Cerebellar cortex (tissue), 1 donor: ENCODE results near the gene B9D1.
"Not testable (repeated sequence)": the region's sequence is repeated elsewhere in the genome, so short reads cannot be mapped to it uniquely, and the experiment has no call there.

Experiments used
- DNase-seq: peaks from one replicate; pipeline ENCODE4 v3.0.0-alpha.2; 2015; ENCODE audit warnings: low spot score

B9D1 gene

DNA sequence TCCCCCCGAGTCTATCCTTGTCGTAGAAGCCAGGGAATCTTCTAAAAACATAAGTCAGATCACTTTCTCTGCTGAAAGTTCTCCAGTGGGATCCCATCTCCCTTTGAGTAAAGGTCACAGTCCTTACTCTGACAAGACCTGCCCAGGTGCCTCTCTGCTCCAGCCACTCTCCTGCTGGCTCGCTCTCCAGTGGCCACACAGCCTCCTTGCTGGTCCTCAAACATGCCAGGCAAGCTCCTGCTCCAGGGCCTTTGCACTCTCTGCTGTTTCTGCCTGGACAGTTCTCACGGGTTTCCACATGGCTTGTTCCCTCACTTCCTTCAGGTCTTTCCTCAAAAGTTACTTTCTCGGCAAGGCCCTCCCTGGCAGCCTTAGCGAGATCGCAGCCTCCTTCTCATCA lies 3.4 kb downstream of the B9D1 start:
- no peak for DNase-seq

DNA sequence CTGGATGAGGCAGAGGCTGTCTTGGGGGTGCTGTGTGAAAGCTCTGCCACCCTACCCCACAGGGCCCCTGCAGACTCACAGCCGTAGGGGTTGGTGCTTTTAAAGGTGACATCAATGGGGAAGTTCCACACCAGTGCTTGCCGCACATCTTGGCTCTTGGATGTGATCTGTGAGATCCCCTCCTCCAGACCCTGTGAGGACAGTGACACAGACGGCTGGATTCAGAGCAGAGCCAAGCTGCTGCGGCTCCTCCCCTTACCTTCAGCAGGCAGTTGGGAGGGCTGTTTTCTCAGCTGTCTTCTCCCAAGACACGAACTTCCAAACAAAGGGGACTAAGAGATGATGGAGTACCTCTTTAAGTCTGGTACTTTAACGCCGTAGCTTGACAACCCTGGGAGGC lies 4.8 kb downstream of the B9D1 start:
- no peak for DNase-seq

DNA sequence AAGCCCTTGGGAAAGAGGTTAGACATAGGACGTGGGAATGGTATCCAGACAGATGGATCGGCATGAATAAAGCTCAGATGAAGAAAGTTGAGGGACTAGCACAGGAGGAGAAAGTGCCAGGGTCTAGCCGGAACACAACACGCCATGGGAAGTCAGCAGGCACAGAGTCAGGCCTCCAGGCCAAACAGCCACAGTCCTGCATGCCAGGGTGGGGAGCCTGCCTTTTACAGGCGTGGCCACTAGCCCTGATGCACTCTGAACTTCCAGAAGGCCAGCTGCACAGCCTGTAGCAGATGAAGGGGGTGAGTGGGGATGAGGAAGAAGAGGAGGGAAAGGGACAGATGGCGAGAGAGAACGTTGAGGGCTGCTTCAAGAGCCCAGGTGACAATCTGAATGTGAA lies 5.2 kb downstream of the B9D1 start:
- no peak for DNase-seq

DNA sequence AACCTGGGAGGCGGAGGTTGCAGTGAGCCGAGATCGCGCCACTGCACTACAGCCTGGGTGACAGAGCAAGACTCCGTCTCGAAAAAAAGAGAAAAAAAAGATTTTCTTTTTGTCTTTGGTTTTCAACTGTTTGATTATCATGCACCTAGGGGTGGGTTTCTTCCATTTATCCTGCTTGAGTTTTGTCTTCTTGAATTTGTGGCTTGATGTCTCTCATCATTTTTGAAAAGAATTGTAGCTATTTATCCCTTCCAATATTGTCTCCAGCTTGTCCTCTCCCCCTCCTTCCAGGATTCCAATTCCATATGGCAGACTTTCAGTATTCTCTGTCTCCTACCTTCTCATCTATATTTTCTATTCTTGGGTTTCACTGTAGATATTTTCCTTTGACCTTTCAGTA lies 7.8 kb downstream of the B9D1 start:
- DNase-seq, result no peak

DNA sequence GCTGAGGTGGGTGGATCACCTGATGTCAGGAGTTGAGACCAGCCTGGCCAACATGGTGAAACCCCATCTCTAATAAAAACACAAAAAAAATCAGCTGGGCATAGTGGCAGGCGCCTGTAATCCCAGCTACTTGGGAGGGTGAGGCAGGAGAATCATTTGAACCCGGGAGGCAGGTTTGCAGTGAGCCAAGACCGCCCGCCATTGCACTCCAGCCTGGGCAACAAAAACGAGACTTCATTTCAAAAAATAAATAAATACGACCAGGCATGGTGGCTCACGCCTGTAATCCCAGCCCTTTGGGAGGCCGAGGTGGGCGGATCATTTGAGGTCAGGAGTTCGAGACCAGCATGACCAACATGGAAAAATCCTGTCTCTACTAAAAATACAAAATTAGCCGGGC lies 9.1 kb downstream of the B9D1 start:
- DNase-seq, result not testable (repeated sequence)

DNA sequence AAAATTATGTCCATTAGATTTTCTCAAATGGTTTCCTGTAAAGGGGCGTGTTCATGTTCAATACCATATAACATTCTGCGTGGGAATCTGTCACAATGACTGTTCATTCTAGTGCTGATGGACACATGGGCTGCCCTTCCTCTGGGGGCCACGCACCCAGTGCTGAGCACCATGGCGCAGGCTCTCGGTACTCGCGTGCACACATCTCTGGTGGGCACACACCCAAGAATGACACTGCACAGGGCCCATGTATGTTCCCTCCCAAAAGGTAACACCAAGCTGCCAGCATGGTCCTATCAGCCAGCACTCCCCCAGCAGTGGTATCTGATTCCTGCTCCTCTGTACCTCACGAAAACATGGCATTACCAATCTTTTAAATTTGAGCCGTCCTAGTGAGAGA lies 13.7 kb downstream of the B9D1 start:
- no peak for DNase-seq

DNA sequence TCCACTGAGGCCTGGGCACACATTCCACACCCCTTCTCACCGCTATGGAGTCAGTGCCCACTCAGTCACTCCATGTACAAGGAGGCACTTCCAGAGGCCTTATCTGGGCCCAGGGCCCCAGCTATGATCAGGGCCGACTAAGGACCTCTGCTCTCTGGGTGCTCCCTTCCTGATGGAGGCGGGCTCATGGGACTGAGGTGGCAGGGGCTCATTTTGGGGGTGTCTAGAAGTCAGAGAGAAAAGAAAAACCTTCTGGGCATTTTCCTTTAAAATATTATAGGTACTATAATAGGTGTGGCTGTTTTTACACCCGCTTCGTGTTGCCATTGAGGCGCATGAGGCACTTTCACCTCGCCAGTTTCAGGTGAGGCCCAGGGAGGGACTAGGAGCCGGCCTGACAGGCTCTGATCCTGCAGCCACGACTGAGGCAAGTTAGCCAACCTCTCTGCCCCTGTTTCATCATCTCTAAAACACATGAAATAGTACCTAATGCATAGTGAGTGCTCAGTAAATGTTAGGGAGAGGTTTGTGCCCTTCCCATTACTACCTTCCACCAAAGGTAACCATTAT lies 14.4 kb downstream of the B9D1 start:
- DNase-seq, result no peak

DNA sequence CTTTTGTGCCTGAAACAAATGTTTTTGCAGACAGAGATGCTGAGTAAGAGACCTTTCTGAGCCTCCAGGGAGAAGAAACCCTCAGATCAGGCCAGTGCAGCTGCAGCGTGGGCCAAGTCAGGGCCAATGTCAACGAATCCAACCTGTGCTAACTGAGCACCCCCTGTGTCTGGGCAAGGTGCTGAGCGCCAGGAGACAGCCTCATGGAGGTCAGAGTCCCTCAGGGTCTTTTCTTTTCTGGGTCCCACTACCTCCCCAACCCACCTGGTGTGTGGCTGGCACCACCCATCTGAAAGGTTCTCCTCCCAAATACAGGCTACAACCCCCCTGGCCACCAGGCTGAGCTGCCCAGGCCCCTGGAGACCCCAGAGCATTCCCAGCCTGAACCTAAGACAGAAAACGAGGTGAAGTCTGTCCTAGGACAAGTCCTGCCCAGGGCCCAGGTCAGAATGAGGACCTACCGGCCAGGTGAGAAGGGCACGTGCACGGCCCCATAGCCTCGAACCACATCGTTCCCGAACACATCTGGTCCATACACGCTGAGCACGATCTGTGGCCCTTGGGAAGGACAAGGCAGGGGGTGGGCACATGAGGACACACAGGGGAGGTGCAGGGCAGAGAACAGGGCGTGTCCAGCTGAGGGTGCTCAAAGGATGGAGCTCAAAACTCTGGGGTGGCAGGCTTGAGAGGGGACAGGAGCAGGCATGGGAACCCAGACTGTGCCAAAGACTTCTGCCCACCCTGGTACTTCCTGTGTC lies 15.0 kb downstream of the B9D1 start:
- no peak for DNase-seq

DNA sequence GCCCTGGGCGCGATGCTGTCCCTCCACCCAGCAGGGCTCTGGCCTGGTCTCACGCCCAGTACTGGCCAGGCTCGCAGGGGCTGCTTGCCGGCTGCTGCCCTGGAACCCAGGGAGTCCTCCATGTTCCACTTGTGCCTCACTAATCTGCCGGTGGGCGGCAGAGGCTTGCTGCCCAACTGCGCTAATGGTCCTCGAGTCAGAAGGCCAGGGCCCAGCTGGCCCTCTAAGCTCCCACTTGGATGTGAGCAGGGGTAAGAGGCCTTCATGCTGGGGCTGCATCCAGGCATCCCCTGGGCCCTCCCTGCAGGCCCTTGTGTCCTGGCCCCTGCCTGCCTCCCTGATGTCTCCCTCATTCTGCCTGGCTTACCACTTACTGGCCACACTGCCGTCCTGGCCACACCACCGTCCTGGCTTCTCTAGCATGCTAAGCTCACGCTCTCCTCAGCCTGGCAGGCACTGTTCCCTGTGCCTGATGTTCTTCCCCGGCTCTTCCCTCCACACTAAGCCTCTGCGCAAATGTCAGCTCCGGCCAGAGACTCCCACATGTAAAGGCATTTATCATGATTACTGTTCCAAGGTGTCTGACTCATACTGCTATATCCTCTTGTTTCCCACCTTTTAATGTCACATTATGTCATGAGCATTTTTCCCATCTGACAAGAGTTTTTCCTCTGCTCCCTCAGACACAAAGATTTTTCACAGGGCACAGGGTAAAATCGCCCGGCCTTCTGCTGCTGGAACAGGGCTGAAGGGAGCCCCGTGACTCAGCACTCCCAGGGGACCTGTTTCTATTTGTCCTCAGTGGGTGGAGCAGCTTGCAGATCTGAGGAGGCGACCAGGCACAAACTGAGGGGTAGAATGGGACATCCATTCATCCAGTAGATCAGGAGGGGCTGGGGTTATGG lies 15.9 kb downstream of the B9D1 start:
- DNase-seq, result peak; percentile 59

DNA sequence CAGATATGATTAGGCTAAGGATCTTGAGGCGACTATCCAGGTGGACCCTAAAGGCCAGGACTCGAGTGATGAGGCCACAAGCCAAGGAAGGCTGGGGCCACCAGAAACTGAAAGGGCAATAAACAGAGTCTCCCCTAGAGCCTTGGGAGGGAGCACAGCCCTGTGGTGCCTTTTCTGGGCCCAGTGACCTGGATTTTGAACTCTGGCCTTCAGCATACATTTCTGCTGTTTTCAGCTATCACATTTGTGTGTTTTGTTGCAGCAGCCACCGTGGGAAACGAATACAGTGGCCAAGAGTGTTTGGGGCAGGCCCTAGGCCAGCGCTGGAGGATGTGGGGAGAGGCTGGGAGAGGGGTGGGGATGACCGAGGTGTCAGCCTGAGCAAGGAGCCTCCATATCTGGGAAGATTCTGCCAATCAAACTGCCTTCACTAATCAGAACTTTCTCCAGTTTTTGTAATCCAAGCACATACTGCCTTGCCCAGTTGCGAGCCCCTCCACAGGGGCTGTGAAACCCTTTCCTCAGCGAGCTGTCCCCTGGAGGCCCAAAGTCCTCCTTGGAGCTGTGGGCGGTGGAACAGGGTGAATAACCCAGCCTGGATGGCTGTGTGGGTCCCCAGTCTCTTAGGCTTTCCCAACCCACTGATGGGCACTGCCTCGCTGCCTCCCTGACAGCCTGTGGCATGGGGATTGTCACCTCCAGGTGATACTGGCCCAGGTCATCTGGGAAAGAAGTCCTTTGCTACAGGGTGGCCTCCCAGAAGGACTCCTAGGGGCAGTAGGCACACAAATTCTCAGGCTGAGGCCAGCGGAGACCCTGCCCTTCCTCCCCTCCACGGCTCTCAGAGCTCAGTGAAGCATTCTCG lies 16.8 kb downstream of the B9D1 start:
- DNase-seq, result no peak

DNA sequence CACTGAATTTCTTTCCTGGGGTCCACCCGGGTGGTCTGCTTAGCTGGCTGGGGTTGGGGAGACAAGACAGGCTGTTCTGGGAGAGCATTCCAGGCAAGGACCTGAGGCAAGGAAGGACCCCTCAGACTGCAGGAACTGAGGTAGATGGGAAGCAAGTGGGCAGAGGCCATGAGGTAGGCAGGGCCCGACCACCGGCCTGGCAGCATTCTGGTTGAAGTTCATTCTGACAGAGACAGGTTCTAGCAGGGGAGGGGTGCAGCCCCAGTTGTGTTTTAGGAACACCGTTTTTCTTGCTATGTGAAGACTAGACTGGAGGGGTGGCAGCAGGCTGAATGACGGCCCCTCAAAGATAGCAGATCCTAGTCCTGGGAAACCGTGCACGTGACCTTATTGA lies 17.5 kb downstream of the B9D1 start:
- no peak for DNase-seq

DNA sequence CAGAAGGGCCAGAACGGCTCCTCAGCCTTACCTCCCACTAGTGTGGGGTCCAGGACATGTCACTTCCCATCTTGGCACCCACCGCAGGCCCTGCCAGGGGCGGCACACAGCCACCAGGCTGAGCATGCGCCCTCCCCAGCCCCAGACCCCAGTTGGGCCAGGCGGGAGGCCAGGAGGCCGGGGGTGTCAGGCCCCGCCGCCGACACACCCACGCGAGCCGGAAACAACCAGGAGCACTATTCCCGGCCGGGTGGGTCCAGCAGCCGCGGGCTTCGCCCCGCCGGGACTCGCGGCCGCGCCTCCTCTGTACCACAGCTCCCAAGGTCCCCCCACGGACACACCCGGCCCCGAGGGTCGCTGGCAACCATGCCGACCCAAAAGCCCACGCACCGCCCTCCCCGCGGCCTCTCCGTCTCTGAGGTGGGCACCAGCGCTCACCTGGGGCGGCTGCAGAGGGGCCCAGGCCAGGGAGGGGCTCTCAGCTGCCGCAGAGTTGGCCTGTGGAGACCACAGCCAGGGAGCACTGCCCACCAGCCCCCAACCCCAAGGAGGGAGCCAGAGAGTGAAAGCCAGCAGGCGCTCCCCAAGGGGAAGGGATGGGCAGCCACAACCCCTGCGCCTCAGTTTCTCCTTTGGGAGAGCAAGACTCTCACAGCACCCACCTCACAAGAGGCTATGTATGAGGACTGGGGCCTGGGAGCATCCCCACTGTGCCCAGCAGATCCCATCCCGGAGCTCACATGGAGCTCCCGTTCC lies 18.0 kb downstream of the B9D1 start:
- no peak for DNase-seq

DNA sequence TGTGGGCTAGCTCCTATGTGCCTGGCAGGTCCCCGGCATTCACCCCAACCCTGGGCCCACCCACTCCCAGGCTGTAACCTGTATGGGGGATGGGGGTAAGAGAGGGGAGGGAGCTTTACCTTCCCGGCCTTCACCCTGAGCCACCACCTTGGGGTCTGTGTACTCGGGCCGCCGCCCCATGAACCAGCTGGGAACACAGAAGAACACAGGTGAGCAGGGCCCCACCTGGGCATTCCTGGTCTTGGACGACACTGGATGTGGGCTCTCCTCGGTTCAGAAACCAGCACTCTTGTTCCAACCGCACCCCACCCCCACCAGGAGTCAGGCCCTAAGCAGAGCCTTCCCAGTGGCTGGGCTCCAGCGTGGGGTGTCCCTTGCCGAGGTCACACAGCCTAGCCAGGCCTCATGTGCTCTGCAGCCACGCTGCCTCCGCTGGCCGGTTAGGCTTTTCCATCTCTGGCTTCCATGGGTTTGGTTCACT lies 18.8 kb downstream of the B9D1 start:
- DNase-seq, result no peak

DNA sequence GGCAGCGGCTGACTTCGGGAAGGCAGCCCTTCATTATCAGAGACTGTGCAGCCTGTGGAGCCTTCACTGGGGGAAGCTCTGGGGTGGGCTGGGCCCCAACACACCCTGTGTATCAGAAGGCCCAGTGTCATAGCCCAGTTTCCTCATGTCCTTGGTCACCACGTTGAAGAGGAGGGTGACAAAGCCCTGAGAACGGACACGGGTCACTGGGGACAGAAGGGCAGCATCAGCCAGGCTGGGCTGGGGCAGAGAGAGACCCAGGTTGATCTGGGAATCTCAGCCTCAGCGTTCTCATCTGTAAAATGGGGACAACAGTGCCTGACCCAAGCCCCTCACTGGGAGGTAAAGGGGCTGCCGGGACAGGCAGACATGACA lies 19.3 kb downstream of the B9D1 start:
- DNase-seq, result no peak

DNA sequence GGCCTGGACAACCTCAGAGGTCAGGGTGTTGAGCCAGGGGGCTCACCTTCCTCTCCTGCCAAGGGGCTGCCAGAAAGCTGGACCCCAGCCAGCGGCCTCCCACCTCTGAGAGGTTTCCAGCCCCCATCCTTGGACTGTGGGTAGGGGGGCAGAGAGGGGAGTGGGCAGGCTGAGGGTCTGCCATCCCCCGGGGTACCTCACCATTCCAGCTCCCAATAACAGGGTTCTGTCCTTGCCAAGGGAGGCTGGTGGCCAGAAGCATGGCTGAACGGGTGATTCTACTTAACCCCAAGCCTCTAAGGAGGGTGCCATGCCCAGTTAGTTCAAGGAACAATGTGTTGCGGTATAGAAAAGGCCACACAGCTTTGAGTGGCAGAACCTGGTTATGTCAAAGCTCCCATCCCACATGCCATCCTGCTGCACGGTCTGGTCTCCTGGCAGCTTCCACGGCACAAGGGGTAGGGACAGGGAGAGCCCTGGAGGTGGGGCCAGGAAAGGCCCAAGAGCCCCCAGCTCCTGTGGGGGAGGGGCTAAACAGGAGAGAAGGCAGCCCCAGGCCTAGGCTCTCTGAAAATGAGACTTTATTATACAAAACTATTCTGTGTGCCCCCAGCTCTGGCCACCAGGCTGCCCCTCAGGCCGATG lies 19.8 kb downstream of the B9D1 start:
- DNase-seq, result no peak

DNA sequence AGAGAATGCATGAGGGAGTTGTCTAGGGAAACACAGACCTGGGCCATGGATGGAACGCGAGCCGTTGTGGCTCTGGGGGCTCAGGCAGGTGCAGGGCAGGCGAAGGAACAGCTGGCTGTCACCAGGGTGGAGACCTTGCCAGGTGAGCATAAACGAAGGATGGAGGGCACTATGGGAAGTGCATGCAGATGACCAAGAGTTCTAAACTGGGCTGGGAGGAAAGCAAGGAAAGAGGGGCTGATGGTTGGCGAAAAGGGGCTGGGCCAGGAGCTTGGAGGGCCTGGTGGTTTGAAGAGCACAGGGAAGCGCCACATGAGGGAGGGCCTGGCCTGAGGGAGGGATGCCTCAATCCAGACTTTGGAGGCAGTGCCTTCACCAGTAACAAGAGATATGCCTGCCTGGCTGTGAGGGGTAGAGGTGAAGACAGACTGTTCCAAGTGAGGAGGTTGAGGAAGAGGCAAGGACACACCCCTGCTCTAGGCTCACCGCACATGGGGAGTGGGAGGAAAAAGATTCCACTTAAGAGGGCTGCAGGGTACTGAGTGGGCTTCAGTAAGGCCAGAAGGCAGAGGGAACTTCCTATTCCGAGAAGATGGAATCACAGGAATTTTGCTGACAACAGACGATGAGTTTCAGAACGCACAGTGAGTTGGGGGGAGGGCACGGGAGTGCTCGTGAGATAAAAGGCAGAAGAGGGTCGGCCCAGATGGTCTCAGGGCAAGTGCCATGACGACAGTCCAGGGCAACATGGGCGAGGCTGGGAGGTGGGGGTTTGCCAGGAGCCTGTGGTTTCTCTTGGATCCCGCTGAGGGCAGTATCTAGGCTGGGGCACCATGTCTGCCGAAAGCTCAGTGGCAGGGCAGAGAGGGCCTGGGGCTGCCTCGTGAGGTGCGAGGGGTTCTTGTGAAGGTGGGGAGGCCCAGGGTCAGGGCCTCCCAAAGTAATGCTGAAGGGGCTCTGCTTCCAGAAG lies 20.6 kb downstream of the B9D1 start:
- DNase-seq, result no peak

DNA sequence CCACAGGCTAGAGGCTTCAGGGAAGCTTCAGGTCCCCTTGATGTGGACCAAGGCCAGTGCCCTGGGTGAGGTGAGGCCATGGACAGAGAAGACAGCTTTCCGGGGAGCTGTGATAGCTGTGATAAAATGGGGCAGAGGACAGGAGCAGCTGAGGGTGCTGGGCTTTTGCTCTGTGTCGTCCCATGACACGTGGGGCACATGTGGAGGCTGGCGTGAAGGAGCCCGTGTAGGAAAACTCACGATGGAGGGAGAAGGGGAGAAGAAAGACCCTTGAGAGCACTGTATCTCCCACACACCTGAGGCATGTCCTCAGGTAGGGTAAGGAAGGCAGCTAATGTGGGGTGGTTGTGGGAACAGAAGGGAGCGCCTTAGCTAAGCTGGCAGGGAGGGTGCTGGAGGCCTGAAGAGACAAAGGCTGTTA lies 21.3 kb downstream of the B9D1 start:
- DNase-seq, result no peak

DNA sequence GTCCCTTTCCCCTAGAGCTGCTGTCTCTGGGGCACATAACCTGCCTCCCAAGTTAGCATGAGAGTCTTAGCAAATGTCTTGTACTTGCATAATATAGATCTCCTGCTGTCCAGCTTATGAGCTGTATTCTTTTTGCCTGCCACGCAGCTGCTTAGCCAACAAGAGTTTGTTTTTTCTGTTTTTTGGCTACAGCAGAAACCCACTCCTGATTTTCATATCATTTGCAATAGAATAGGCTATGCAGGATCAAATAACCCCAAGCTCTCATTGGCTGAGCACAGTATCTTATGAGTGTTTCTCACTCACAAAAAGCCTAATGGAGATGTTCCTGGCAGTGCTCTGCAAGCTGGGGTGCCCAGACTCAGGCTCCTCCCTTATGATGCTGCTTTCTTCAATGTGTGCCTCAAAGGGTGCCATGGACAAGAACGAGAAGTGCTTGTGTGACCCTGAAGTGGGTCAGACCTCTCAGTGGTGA lies 23.1 kb downstream of the B9D1 start:
- DNase-seq, result no peak
